Upper lobe of left lung (tissue), 4 donors: Measurements from ENCODE around the gene SOCS1.

ENCODE experiments used
- CTCF ChIP-seq, 6 experiments: fragments of 450-650 bp in 4 of 6; fragments of 200-600 bp in 2 of 6; sonication (generic) in 2 of 6; IDR thresholded peaks; one replicate each; pipeline ENCODE4 v1.5.1; 2016 to 2019; ENCODE audit warnings: antibody characterized with exemption in 6 of 6
- EP300 ChIP-seq, 4 donors: sonication (generic); formaldehyde crosslinking; IDR thresholded peaks; one replicate each; pipeline ENCODE4 v1.5.1; 2017; ENCODE audit warnings: antibody characterized with exemption in 4 of 4, control low read depth in 2 of 4
- POLR2A ChIP-seq, 4 donors: fragments of 450-650 bp; IDR thresholded peaks; one replicate each; pipeline ENCODE4 v1.5.1; 2016 to 2017; ENCODE audit warnings: antibody characterized with exemption in 4 of 4, mild to moderate bottlenecking in 2 of 4
- POLR2AphosphoS5 ChIP-seq, 2 donors: sonication (generic); formaldehyde crosslinking; IDR thresholded peaks; one replicate each; pipeline ENCODE4 v1.5.1; 2017; ENCODE audit warnings: antibody characterized with exemption in 2 of 2

DNA sequence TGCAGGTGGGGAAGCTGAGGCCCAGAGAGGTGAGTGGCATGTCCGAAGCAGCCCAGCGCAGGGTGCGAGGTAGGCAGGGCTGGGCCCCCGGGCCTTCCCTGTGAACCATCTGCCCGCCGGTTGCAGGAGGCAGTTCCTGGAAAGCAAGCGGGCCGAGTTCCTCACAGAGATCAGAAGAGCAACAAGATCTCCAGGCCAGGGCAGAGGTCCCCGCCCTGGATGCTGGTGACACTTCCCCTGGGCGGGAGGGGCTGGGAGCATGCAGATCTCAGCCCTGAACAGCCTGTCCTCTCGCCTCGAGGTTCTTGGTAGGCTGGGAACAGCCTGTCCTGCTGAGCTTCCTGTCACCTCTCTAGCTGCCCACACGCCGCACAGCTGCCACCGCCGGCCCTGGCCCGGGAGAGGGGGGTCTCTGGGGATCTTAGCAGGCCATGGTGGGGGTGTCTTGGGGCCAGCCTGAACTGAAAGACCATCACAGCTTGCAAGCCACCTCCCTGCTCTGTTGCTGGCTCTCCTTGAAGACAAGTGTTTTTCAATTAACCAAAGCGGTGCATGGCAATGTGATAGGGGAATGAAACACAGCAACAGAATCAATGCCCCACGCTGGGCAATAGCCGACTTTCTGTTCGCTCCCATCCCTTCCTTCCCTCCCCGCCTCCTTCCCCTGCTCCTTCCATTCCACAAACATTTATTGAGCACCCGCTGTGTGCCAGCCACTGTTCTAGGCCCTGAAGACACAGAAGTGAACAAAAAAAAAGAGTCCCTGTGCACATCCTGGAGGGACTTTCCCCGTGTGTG is 31.7 kb downstream of the SOCS1 start:
- peak in 1 of 6 experiments; percentile 11 for TF ChIP-seq CTCF (IDR thresholded peaks at IDR 0.05)
- peak; percentile 95 to 100 (median 100) for TF ChIP-seq EP300 (IDR thresholded peaks at IDR 0.05)
- peak; percentile 96 to 98 for TF ChIP-seq POLR2AphosphoS5 (IDR thresholded peaks at IDR 0.05)
- peak in 1 of 4 donors; percentile 62 for TF ChIP-seq POLR2A (IDR thresholded peaks at IDR 0.05)
